ENCODE measurements around the gene MTA2. TPM values are rescaled to one million over a fixed set of nuclear protein-coding genes. Genes with fewer than 3 reads are reported as not detected.
"Not testable (repeated sequence)": the region's sequence is repeated elsewhere in the genome, so short reads cannot be mapped to it uniquely, and the experiment has no call there.

Gene MTA2
- total RNA-seq, 1 donor from 2014 or later: 203 TPM

- no peak for DNase-seq (ENCODE audit: low read depth, low spot score)
- Mint-ChIP-seq H3K27ac (ENCODE audit: unreplicated experiment) (peak overlapping the region; percentile 57), H3K4me3 (peak overlapping the region; percentile 72), H3K4me1 (peaks cover 32% of the 10 kb centered on the region), H3K36me3 (ENCODE audit: low read depth) (peaks cover 5% of the 10 kb centered on the region), H3K9me3 (no peaks in the 10 kb centered on the region), H3K27me3 (ENCODE audit: low read depth) (no peaks in the 10 kb centered on the region)
- peak; percentile 50 for TF ChIP-seq CTCF (conservative IDR thresholded peaks at IDR 0.05)
These were observed 12.6 kb downstream of the MTA2 start for GRCh38 chr11:62588966-62589637.

- H3K36me3 Mint-ChIP-seq (ENCODE audit: low read depth); H3K4me1 Mint-ChIP-seq; H3K27me3 Mint-ChIP-seq (ENCODE audit: low read depth); DNase-seq (ENCODE audit: low read depth, low spot score); H3K4me3 Mint-ChIP-seq; H3K27ac Mint-ChIP-seq (ENCODE audit: unreplicated experiment); H3K9me3 Mint-ChIP-seq: not testable (repeated sequence)
These were observed 16.3 kb downstream of the MTA2 start for GRCh38 chr11:62585356-62585755.

GRCh38 chr11:62581735-62582134 lies 19.9 kb downstream of the MTA2 start:
- not testable (repeated sequence) for H3K4me3 Mint-ChIP-seq; H3K9me3 Mint-ChIP-seq; H3K27ac Mint-ChIP-seq (ENCODE audit: unreplicated experiment); H3K27me3 Mint-ChIP-seq (ENCODE audit: low read depth); H3K36me3 Mint-ChIP-seq (ENCODE audit: low read depth); H3K4me1 Mint-ChIP-seq; DNase-seq (ENCODE audit: low read depth, low spot score)

- DNase-seq (ENCODE audit: low read depth, low spot score): no peak
- no peak for TF ChIP-seq CTCF (conservative IDR thresholded peaks at IDR 0.05)
- Mint-ChIP-seq H3K4me3 (no peak overlapping the region), H3K9me3 (no peaks in the 10 kb centered on the region), H3K4me1 (no peaks in the 10 kb centered on the region), H3K27ac (ENCODE audit: unreplicated experiment) (no peak overlapping the region), H3K36me3 (ENCODE audit: low read depth) (peaks cover 6% of the 10 kb centered on the region), H3K27me3 (ENCODE audit: low read depth) (no peaks in the 10 kb centered on the region)
These were observed 20.5 kb downstream of the MTA2 start for GRCh38 chr11:62580959-62581715.

- H3K27me3 Mint-ChIP-seq (ENCODE audit: low read depth): no peaks in the 10 kb centered on the region
- peaks cover 11% of the 10 kb centered on the region for H3K4me1 Mint-ChIP-seq
- peaks cover 6% of the 10 kb centered on the region for H3K36me3 Mint-ChIP-seq (ENCODE audit: low read depth)
- H3K4me3 Mint-ChIP-seq: no peak overlapping the region
- H3K27ac Mint-ChIP-seq (ENCODE audit: unreplicated experiment): no peak overlapping the region
- TF ChIP-seq CTCF (conservative IDR thresholded peaks at IDR 0.05): no peak
- DNase-seq (ENCODE audit: low read depth, low spot score): no peak
- no peaks in the 10 kb centered on the region for H3K9me3 Mint-ChIP-seq
These were observed 22.4 kb downstream of the MTA2 start for GRCh38 chr11:62579252-62579651.

- Mint-ChIP-seq H3K4me1 (peaks cover 18% of the 10 kb centered on the region), H3K36me3 (ENCODE audit: low read depth) (peaks cover 5% of the 10 kb centered on the region), H3K4me3 (no peak overlapping the region), H3K9me3 (no peaks in the 10 kb centered on the region), H3K27ac (ENCODE audit: unreplicated experiment) (peak overlapping the region; percentile 57), H3K27me3 (ENCODE audit: low read depth) (no peaks in the 10 kb centered on the region)
- no peak for TF ChIP-seq CTCF (conservative IDR thresholded peaks at IDR 0.05)
- DNase-seq (ENCODE audit: low read depth, low spot score): no peak
These were observed 23.1 kb downstream of the MTA2 start for GRCh38 chr11:62578541-62578940.

Data from neural crest cell (in vitro differentiated cells).